HG03103 (cell line): ENCODE measurements around the gene KRTAP10-10.
"Not testable (repeated sequence)": the region's sequence is repeated elsewhere in the genome, so short reads cannot be mapped to it uniquely, and the experiment has no call there.

Experiments used
- ATAC-seq: cut with Tn5 transposase; IDR thresholded peaks from one replicate; pipeline ENCODE4 v1.9.1; 2021; ENCODE audit warnings: low read depth; ENCODE audit not compliant: unreplicated experiment

KRTAP10-10 gene

DNA sequence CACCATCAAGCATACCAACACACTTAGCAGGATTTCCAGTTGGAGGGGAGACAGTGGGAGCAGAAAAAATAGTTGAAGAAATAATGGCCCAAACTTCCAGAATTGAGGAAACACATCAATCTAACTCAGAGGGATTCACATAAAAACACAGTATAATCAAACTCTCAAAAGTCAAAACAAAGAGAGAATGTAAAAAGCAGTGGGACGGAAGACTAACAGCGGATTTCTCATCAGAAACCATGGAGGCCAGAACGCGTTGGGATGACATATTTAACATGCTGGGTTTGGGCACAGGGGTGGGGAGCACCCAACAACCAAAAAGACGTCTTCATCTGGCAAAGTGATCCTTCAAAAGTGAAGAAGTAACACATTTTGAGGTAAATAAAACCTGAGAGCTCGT lies 17.3 kb upstream of the KRTAP10-10 start:
- no peak for ATAC-seq

GRCh38 chr21:44623575-44623974 lies 13.6 kb upstream of the KRTAP10-10 start:
- no peak for ATAC-seq

- ATAC-seq: no peak
Measured at GRCh38 chr21:44625756-44626155, 11.4 kb upstream of the KRTAP10-10 start.

DNA sequence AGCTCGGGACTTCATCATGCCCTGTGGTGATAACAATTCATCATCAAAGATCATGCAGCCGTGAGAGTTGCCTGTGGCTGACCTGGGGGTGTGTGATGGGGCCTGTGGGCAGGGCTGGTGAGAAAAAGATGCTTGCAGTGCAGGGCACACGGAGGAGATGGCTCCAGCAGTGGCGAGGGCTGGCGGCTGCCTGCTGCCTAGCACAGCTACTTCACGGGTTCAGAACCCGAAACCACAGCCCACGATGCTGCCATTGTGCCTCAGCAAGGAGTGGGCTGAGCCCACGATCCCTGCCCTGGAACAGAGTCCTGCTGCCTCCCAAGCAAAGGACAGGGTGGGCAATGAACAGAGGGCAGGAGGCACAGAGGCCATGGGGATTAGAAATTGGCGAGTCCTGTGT lies 10.9 kb upstream of the KRTAP10-10 start:
- ATAC-seq: no peak

DNA sequence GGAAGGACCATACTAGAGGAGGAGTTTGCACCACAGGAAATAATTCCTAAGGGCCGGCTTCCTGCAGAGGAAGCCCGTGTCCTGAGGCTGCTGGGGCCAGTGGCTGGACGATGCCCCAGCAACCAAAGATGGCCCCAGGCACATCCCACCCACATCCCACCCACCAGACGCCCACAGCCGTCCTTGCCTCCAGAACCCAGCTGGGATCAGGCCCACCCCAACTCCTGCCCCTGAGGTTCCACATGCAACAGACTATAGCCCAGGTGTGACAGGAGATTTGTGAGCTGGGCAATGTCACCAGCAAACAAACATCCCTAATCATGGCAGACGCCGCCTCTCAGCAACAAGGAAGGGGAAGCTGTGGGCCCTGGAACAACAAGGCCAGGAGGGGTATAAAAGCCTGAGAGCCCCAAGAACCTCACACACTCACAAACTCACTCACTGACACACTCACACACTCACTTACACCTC lies 10.4 kb upstream of the KRTAP10-10 start, which contains the start of gene KRTAP10-9:
Gene KRTAP10-9, plus strand, starts transcription at position 421 of the 471 bp plus-strand sequence. CDS start 79 bp downstream, outside the sequence.
- ATAC-seq: no peak

DNA sequence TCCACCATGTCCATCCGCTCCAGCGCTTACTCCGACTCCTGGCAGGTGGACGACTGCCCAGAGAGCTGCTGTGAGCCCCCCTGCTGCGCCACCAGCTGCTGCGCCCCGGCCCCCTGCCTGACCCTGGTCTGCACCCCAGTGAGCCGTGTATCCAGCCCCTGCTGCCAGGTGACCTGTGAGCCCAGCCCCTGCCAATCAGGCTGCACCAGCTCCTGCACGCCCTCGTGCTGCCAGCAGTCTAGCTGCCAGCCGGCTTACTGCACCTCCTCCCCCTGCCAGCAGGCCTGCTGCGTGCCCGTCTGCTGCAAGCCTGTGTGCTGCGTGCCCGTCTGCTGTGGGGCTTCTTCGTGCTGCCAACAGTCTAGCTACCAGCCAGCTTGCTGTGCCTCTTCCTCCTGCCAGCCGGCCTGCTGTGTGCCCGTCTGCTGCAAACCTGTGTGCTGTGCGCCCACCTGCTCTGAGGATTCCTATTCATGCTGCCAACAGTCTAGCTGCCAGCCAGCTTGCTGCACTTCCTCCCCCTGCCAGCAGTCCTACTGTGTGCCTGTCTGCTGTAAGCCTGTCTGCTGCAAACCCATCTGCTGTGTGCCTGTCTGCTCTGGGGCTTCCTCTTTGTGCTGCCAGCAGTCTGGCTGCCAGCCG lies 9.9 kb upstream of the KRTAP10-10 start:
- ATAC-seq: not testable (repeated sequence)

- not testable (repeated sequence) for ATAC-seq
Measured at GRCh38 chr21:44627831-44628233, 9.3 kb upstream of the KRTAP10-10 start.

- no peak for ATAC-seq
Measured at GRCh38 chr21:44628707-44629391, 8.3 kb upstream of the KRTAP10-10 start.

DNA sequence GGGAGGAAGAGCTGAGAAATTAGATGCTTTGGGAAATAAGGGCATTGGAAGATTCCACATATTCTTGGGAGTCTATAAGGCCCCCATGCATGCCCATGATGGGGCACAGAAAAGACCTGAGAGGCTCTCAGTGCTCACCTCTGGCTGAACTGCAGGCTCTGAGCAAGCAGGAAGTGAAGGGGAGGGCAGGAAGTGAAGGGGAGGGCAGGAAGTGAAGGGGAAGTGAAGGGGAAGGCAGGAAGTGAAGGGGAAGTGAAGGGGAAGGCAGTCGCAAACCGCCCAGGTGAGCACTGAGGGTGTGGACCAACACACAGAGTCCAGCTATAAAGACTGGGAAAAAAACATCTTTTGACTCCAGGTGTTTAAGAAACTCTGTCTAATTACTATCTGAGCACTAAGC lies 6.7 kb upstream of the KRTAP10-10 start:
- no peak for ATAC-seq

- ATAC-seq: no peak
Measured at GRCh38 chr21:44632067-44632466, 5.1 kb upstream of the KRTAP10-10 start.

DNA sequence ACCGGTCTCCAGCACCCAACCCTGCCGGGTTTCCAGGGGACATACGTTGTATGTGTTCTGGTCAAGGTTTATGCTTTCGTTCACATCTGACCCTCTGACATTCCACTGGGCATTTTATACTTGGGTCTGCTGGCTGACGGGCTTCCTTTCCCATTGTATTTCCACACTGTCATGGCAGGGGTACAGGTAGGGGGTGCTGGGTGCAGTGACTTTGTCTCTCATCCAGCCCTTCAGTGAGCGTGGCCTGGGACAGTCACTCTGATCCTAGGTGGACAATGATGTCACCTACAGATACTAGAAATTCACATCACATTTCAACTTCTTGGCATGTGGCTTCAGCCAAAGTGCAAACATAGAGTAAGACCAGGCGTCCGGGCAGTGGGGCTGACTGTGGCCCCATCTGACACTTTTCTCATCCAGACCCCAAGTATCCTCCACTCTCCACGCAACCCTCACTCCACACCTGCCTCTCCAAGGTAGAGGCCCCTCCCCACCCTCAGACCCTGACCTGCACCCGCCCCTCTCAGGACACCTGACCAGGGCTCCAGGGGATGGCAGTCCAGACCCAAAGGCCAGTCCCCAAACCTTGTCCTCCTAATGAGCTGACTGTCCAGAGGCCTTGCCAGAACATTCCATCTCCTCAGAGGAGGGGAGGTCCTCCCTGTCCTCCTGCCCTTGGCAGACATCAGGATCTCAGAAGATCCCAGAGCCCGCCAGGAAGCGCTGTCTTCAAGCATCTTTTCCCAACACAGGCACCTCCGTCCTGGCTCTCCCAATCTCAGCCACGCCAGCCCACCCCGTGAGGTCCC lies 743 bp upstream of the KRTAP10-10 start:
- no peak for ATAC-seq

DNA sequence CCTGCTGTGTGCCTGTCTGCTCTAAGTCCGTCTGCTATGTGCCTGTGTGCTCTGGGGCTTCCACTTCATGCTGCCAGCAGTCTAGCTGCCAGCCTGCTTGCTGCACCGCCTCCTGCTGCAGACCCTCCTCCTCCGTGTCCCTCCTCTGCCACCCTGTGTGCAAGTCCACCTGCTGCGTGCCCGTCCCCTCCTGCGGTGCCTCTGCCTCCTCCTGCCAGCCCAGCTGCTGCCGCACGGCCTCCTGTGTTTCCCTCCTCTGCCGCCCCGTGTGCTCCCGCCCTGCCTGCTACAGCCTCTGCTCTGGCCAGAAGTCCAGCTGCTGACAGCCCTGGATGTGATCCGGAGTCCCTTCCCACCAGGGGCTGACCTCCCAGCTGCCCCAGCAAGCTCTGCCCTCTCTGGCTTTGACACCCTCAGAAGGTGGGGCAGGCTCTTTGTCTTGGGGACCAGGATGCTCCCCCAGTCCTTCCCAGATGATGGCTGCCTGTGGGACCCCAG lies 744 bp downstream of the KRTAP10-10 start:
- ATAC-seq: not testable (repeated sequence)

GRCh38 chr21:44638506-44639330 lies 1.6 kb downstream of the KRTAP10-10 start:
- not testable (repeated sequence) for ATAC-seq

DNA sequence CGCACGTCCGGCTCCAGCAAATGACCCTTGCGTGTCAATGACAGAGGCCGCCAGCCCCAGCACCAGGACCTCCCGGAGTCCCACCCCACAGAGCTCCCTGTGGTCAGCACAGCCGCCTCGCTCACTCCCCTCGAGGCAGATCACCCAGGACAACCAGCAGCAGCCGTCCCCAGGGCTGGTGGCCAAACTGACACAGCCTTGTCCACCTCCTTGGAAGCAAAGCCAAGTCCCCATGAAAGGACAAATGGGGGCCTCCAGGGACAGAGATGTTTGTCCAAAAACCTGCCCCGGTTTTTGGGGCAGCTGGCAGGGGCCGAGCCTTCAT lies 2.1 kb downstream of the KRTAP10-10 start:
- no peak for ATAC-seq

GRCh38 chr21:44640761-44641160 lies 3.6 kb downstream of the KRTAP10-10 start:
- ATAC-seq: no peak

GRCh38 chr21:44643741-44644310 lies 6.7 kb downstream of the KRTAP10-10 start:
- no peak for ATAC-seq

DNA sequence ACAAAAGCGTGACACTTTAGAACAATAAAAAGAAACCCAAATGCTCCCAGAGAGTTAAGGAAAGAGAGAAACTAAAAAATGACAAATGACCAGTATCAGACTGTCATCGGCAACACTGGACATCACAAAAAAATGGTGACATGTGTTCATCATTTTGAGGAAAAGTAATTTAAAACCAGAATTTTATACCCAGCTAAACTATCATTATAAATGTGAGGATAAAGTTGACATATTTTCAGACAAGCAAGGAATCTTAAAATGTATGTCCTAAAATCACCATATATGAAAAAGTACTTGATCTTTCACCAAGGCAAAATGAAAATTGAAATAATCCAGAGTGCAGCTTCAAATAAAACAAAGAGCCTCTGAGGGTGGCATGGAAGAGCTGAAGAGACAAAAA lies 7.7 kb downstream of the KRTAP10-10 start:
- ATAC-seq: no peak

DNA sequence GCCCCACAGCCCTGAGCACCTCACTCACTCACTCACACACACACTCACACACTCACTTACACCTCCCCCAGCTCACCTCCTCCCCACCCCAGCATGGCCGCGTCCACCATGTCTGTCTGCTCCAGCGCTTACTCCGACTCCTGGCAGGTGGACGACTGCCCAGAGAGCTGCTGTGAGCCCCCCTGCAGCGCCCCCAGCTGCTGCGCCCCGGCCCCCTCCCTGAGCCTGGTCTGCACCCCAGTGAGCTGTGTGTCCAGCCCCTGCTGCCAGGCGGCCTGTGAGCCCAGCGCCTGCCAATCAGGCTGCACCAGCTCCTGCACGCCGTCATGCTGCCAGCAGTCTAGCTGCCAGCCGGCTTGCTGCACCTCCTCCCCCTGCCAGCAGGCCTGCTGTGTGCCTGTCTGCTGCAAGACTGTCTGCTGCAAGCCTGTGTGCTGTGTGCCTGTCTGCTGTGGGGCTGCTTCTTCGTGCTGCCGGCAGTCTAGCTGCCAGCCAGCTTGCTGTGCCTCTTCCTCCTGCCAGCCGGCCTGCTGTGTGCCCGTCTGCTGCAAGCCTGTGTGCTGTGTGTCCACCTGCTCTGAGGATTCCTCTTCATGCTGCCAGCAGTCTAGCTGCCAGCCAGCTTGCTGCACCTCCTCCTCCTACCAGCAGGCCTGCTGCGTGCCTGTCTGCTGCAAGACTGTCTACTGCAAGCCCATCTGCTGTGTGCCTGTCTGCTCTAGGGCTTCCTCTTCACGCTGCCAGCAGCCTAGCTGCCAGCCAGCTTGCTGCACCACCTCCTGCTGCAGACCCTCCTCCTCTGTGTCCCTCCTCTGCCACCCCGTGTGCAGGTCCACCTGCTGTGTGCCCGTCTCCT lies 9.4 kb downstream of the KRTAP10-10 start, which contains the start of gene KRTAP10-11:
Gene KRTAP10-11, plus strand, starts transcription at position 49 of the 856 bp plus-strand sequence. Its CDS starts 45 bp downstream, at position 94.
- ATAC-seq: not testable (repeated sequence)

DNA sequence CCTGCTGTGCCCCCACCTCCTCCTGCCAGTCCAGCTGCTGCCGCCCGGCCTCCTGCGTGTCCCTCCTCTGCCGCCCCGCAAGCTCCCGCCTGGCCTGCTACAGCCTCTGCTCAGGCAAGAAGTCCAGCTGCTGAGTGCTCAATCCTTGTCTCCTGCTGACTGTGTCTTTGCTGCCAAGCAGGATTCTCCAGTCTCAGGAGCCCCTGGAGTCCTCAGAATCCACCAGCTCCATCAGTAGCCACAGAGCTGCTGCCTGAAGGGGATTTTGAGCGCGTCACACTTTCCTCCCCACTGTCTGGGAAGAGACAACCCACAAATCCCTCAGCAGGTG lies 10.0 kb downstream of the KRTAP10-10 start:
- ATAC-seq: no peak
